Fibroblast of villous mesenchyme (primary cell): Measurements from ENCODE around the gene RAB31. TPM values are rescaled to one million over a fixed set of nuclear protein-coding genes. Genes with fewer than 3 reads are reported as not detected.

Source experiments
- DNase-seq: peaks from one replicate; pipeline ENCODE4 v3.0.0-alpha.2; 2010; ENCODE audit warnings: low read depth
- H3K4me3 ChIP-seq: 2 replicates; pipeline ENCODE4 v1.5.1; 2011; ENCODE audit warnings: low read depth, mild to moderate bottlenecking, low read length
- total RNA-seq: library from RNA; depleted of rRNA; stranded (reverse); fragments of >200 nt; gene quantifications from 2 replicates; pipeline ENCODE4 v1.2.3, GENCODE V29; 2012
- TF ChIP-seq, protein P1 (sequence below): IDR thresholded peaks from 2 replicates; pipeline ENCODE4 v1.5.1; 2012; ENCODE audit warnings: low read depth, mild to moderate bottlenecking, low read length; ENCODE audit not compliant: insufficient read depth

The RAB31 gene
- total RNA-seq, 1 donor, result 34.5 TPM

- no peak for DNase-seq
- no peak overlapping the region for H3K4me3 ChIP-seq
Measured at GRCh38 chr18:9737006-9737405, 28.9 kb downstream of the RAB31 start.

GRCh38 chr18:9737472-9738121 lies 29.5 kb downstream of the RAB31 start:
- TF ChIP-seq, protein P1, sequence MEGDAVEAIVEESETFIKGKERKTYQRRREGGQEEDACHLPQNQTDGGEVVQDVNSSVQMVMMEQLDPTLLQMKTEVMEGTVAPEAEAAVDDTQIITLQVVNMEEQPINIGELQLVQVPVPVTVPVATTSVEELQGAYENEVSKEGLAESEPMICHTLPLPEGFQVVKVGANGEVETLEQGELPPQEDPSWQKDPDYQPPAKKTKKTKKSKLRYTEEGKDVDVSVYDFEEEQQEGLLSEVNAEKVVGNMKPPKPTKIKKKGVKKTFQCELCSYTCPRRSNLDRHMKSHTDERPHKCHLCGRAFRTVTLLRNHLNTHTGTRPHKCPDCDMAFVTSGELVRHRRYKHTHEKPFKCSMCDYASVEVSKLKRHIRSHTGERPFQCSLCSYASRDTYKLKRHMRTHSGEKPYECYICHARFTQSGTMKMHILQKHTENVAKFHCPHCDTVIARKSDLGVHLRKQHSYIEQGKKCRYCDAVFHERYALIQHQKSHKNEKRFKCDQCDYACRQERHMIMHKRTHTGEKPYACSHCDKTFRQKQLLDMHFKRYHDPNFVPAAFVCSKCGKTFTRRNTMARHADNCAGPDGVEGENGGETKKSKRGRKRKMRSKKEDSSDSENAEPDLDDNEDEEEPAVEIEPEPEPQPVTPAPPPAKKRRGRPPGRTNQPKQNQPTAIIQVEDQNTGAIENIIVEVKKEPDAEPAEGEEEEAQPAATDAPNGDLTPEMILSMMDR, result no peak
- DNase-seq, result no peak
- no peak overlapping the region for H3K4me3 ChIP-seq

More at GRCh38 chr18:9737006-9737405, 28.9 kb downstream of the RAB31 start:
- TF ChIP-seq, protein P1, result no peak

GRCh38 chr18:9738266-9738969 lies 30.3 kb downstream of the RAB31 start:
- H3K4me3 ChIP-seq, result no peak overlapping the region
- no peak for DNase-seq
- TF ChIP-seq, protein P1, result no peak

- DNase-seq, result no peak
- H3K4me3 ChIP-seq, result no peak overlapping the region
- TF ChIP-seq, protein P1, result no peak
Measured at GRCh38 chr18:9739516-9739915, 31.4 kb downstream of the RAB31 start.

DNA sequence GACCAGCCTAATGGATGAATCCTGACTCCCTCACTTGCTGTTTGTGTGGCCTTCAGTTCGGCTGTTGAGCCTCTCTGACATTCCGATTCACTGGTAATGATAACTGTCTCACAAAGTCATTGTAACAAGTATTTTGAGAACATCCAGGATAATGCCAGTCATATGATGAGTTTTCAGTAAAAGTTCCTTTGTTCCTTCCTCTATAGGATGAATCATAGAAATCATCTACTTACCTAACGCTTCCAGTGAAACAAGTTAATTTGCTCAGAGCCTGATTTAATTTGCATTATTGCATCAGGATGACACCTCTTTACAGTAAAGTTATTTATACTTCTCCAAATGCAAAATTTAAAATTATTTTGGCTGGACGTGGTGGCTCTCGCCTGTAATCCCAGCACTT lies 32.0 kb downstream of the RAB31 start:
- no peak overlapping the region for H3K4me3 ChIP-seq
- TF ChIP-seq, protein P1, result no peak
- DNase-seq, result no peak

- no peak for DNase-seq
- TF ChIP-seq, protein P1, result no peak
- H3K4me3 ChIP-seq, result no peak overlapping the region
Measured at GRCh38 chr18:9741406-9741792, 33.3 kb downstream of the RAB31 start.
